ENCODE results near the gene STK39. TPM values are rescaled to one million over a fixed set of nuclear protein-coding genes. Genes with fewer than 3 reads are reported as not detected.

The STK39 gene
- total and polyA plus RNA-seq, 2 donors (not counting 1 experiment from before 2014, with no cell fraction given) = 2.3 to 14.6 TPM

- H3K9me3 Mint-ChIP-seq (ENCODE audit: insufficient read depth) = no peaks in the 10 kb centered on the region
- TF ChIP-seq EZH2 (IDR thresholded peaks at IDR 0.05; ENCODE audit: borderline replicate concordance, insufficient read depth, low read depth, low read length, poor library complexity, severe bottlenecking) (no peak), CTCF (IDR thresholded peaks at IDR 0.05) (no peak)
- no peak overlapping the region for H3K27ac ChIP-seq (ENCODE audit: low read length in 2 of 2)
- no peak overlapping the region for H3K9ac ChIP-seq (ENCODE audit: low read length)
- H3K79me2 ChIP-seq (ENCODE audit: control insufficient read depth, insufficient read depth, low read length) = no peaks in the 10 kb centered on the region
- H2AFZ ChIP-seq (ENCODE audit: insufficient read depth, low read depth, low read length, poor library complexity, severe bottlenecking) = no peak overlapping the region
- DNase-seq (no peak), ATAC-seq (ENCODE audit: low read depth) (no peak)
- H3K36me3 ChIP-seq (replicated peaks in 1 of 2; ENCODE audit: control extremely low read depth in 1 of 2, control insufficient read depth in 1 of 2, extremely low read depth in 1 of 2, insufficient read depth in 2 of 2, low read length in 1 of 2) = peaks cover 0 to 2% of the 10 kb centered on the region in 2 experiments
- H3K4me1 ChIP-seq (ENCODE audit: control insufficient read depth in 2 of 2, insufficient read depth in 2 of 2, low read length in 2 of 2) = no peaks in the 10 kb centered on the region
- POLR2A ChIA-PET = no interaction called here
- no peaks in the 10 kb centered on the region for H3K27me3 Mint-ChIP-seq
- intact Hi-C loops (cut with micrococcal nuclease) = no loop called here
- no peak overlapping the region for H3K4me3 Mint-ChIP-seq
- H4K20me1 ChIP-seq (ENCODE audit: control insufficient read depth, insufficient read depth, low read length, poor library complexity, severe bottlenecking) = no peaks in the 10 kb centered on the region
- WGBS (ENCODE audit: insufficient coverage) = 94% methylated on average over 3 of the region's 5 CpGs
- no peak overlapping the region for H3K4me2 ChIP-seq (replicated peaks; ENCODE audit: low read depth, low read length, poor library complexity, severe bottlenecking)
- no peaks in the 10 kb centered on the region for H3K27me3 ChIP-seq (replicated peaks in 1 of 4; ENCODE audit: control extremely low read depth in 1 of 4, control insufficient read depth in 3 of 4, insufficient read depth in 4 of 4, low read length in 3 of 4)
- no peaks in the 10 kb centered on the region for H3K4me1 Mint-ChIP-seq
- H3K27ac Mint-ChIP-seq = no peak overlapping the region
- CTCF ChIA-PET = interaction anchor here (1.5 kb wide), 1 partner anchor 30 kb away, joined by 5 read pairs; no protein-coding TSS in a partner anchor
- no peaks in the 10 kb centered on the region for H3K9me3 ChIP-seq (ENCODE audit: control extremely low read depth in 1 of 3, control insufficient read depth in 2 of 3, insufficient read depth in 1 of 3, low read length in 2 of 3)
- H3K4me3 ChIP-seq (ENCODE audit: control extremely low read depth in 1 of 5, extremely low read depth in 1 of 5, insufficient read depth in 1 of 5, low read depth in 2 of 5, low read length in 4 of 5) = no peak overlapping the region
These were observed 98.0 kb downstream of the STK39 start for GRCh38 chr2:168149150-168149974.

Measured in B cell (primary cell).